ENCODE results near the gene MIDN. TPM values are rescaled to one million over a fixed set of nuclear protein-coding genes. Genes with fewer than 3 reads are reported as not detected.

The MIDN gene
- total RNA-seq, 1 donor from 2014 or later, result 15.8 TPM

DNA sequence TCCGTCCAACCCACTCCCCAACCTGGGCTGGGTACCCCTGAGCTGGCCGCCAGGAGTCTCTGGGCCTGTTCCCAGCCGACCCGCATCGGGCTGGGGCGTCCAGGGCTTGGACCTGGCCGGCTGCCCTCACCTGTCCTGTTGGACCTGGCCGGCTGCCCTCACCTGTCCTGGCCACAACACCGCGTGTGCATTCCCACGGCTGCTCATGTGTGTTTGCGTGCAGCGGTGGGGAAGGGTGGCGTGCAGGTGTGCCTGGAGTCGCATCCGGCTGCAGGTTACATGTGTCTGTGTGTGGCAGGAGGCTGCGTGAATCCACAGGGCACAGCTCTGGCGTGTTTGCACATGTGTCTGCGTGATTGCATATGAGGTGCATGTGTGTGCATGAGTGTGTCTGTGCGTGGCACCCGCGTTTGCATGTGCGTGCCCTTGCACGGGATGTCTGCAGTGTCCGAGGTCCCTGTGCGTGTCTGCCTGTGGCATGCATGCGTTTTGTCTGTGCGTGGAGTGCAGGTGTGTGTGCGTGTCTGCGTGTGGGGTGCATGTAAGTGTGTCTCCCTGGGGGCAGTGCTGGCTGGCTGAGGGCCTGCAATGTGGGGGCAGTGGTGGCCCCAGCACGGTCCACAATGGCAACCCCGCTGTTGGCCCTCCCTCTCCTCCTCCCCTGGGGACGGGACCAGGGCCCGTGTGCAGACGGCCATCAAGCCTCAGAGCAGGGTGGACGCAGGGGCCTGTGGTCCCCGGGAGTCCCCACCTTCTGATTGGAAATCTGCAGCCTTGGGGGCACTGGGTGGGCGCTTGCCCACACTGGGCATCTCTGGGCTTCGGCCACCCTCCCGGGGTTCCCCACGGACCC lies 40.7 kb downstream of the MIDN start:
- TF ChIP-seq, protein P1, sequence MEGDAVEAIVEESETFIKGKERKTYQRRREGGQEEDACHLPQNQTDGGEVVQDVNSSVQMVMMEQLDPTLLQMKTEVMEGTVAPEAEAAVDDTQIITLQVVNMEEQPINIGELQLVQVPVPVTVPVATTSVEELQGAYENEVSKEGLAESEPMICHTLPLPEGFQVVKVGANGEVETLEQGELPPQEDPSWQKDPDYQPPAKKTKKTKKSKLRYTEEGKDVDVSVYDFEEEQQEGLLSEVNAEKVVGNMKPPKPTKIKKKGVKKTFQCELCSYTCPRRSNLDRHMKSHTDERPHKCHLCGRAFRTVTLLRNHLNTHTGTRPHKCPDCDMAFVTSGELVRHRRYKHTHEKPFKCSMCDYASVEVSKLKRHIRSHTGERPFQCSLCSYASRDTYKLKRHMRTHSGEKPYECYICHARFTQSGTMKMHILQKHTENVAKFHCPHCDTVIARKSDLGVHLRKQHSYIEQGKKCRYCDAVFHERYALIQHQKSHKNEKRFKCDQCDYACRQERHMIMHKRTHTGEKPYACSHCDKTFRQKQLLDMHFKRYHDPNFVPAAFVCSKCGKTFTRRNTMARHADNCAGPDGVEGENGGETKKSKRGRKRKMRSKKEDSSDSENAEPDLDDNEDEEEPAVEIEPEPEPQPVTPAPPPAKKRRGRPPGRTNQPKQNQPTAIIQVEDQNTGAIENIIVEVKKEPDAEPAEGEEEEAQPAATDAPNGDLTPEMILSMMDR (IDR thresholded peaks at IDR 0.05; ENCODE audit: insufficient read depth, low read length, severe bottlenecking), result no peak
- peak; percentile 18 for FAIRE-seq
- Histone ChIP-seq H3K4me3 (ENCODE audit: low read depth, low read length) (no peak overlapping the region), H3K27me3 (ENCODE audit: control insufficient read depth, insufficient read depth, low read length) (peaks cover 26% of the 10 kb centered on the region), H3K36me3 (ENCODE audit: control insufficient read depth, insufficient read depth, low read length) (no peaks in the 10 kb centered on the region)
- no peak for DNase-seq (ENCODE audit: low read depth)

DNA sequence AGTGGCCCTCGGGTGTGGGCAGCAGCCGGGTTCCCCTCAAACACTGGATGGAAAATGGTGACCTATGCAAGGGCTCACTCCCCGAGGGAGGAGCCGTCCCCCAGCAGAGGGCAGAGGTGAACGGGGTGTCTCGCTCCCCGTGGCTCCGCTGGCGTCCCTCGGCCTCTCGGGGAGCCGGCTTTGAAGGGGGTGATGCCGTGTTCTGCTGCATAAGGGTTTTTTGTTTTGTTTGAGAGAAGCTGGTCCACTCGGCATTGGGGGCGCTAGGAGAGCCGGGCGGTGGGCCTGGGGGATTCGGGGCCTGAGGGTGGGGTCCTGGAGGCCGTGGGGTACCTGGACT lies 41.3 kb downstream of the MIDN start:
- DNase-seq (ENCODE audit: low read depth), result no peak
- no peak for FAIRE-seq
- Histone ChIP-seq H3K4me3 (ENCODE audit: low read depth, low read length) (no peak overlapping the region), H3K27me3 (ENCODE audit: control insufficient read depth, insufficient read depth, low read length) (peaks cover 22% of the 10 kb centered on the region), H3K36me3 (ENCODE audit: control insufficient read depth, insufficient read depth, low read length) (no peaks in the 10 kb centered on the region)
- TF ChIP-seq, protein P1 (IDR thresholded peaks at IDR 0.05; ENCODE audit: insufficient read depth, low read length, severe bottlenecking), result no peak

DNA sequence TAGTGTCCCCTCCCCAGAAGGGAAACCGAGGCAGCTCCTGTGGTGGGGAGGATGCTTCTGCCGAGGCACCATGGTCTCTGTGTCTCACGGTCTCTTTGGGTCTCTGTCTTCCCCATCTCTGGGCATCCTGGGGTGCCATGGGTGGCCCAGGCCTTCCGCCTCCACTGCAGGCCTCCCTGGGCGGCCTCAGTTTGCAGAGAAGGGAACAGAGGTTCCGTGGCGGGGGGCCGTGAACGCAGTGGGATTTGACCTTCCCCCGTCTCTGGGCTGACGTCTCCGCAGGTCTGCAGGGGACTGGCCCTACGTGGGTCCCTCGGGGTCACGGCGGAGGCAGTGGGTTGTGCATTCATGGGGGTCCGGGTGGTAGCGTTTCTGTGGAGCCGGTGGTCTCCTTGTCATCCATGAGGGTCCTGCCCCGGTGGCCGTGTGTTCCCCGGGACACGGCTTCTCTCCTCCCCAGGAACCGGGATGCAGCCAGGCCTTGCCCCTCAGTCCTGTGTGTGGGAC lies 41.9 kb downstream of the MIDN start:
- H3K4me3 ChIP-seq (ENCODE audit: low read depth, low read length), result no peak overlapping the region
- no peak for FAIRE-seq

DNA sequence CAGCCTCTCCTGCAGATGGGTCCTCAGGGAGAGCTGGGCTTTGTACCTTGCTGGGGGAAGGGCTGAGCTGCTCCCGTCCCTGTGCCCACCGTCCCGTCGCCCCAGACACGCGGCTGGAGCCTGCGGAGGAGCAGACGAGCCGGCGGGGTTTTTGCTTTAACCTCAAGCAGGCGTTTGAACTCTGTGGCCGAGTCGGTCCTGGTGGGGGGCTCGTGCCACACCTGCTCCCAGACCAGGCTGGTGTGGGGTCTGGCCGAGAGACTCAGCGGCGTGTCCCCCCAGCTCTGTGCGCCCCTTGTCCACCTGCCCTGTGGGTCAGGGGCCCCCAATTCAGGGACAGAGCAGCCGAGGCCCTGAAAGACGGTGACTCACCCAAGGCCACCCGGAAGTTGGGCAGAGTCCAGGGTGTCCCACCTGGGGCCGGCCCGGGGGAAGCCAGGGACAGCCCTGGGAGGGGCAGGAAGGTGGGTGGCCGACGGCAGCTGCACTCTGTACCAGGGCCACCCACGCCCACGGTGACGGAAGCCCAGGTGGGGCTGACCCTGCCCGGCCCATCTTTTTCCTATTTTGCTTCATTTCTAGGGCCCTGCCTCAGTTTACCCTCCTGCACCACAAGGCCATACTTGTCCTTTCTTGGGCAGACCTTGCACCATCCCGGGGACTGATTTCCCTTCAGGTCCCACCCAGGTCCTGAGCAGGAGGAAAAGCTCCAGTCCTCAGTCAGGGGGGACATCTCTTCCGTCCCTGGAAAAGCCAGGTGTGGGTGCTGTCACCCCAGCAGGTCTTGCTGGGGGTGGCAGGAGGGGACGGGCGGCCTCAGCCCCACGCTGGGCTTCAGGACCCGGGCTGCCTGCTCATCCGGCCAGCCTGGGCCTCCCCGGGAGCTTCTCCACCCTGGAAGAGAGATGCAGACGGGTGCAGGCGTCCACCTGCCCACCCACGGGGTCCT lies 42.6 kb downstream of the MIDN start:
- peaks cover 17% of the 10 kb centered on the region for H3K27me3 ChIP-seq (ENCODE audit: control insufficient read depth, insufficient read depth, low read length)
- TF ChIP-seq, protein P1 (IDR thresholded peaks at IDR 0.05; ENCODE audit: insufficient read depth, low read length, severe bottlenecking), result no peak
- no peaks in the 10 kb centered on the region for H3K36me3 ChIP-seq (ENCODE audit: control insufficient read depth, insufficient read depth, low read length)
- DNase-seq (ENCODE audit: low read depth), result no peak
- H3K4me3 ChIP-seq (ENCODE audit: low read depth, low read length), result no peak overlapping the region
- no peak for FAIRE-seq

More for the DNA sequence above, 41.9 kb downstream of the MIDN start:
- no peak for DNase-seq (ENCODE audit: low read depth)
- Histone ChIP-seq H3K27me3 (ENCODE audit: control insufficient read depth, insufficient read depth, low read length) (peaks cover 18% of the 10 kb centered on the region), H3K36me3 (ENCODE audit: control insufficient read depth, insufficient read depth, low read length) (no peaks in the 10 kb centered on the region)
- TF ChIP-seq, protein P1 (IDR thresholded peaks at IDR 0.05; ENCODE audit: insufficient read depth, low read length, severe bottlenecking), result no peak

DNA sequence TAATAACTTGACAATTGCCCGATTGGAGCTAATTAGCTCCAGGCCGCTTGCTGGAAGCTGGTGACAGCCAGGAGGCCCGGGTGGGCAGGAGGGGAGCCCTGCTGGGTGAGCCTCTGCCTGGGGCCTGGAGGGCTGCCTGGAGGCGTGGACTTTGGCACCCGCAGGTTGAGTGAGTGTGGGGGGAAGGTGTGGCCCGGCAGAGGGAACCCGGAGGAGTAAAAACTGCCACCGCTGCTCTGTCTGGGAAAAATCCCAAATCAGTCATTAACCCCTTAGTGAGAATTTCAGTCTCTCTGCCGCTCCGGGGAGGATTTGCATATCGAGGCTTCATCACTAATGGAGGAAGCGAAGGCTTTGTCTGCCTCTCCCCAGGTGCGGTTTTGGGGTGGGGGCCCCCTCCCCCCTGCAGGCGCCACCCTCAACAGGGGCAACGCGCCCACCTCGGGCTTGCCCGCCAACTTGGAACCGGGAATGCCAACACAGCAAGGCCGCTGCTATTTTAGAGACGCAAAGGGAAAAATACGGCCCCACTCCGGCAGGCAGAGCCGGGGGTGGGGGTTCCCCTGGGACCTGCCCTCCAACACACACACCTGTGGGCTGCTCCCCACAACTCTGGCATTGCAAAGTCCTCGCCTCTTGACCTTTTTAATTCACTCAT lies 43.5 kb downstream of the MIDN start:
- no peak for FAIRE-seq
- Histone ChIP-seq H3K4me3 (ENCODE audit: low read depth, low read length) (no peak overlapping the region), H3K27me3 (ENCODE audit: control insufficient read depth, insufficient read depth, low read length) (peaks cover 12% of the 10 kb centered on the region), H3K36me3 (ENCODE audit: control insufficient read depth, insufficient read depth, low read length) (no peaks in the 10 kb centered on the region)
- DNase-seq (ENCODE audit: low read depth), result no peak
- TF ChIP-seq, protein P1 (IDR thresholded peaks at IDR 0.05; ENCODE audit: insufficient read depth, low read length, severe bottlenecking), result no peak

All from bronchial epithelial cell (primary cell).